Gastroesophageal sphincter (tissue), 3 donors: ENCODE measurements around the gene CNTNAP2.

Experiments used
- CTCF ChIP-seq, 4 experiments: fragments of 200-600 bp in 2 of 4; fragments of 450-650 bp in 2 of 4; sonication (generic) in 1 of 4; IDR thresholded peaks; one replicate each; pipeline ENCODE4 v1.5.1; 2017 to 2019; ENCODE audit warnings: antibody characterized with exemption in 4 of 4, mild to moderate bottlenecking in 2 of 4, moderate library complexity in 2 of 4
- POLR2AphosphoS5 ChIP-seq: sonication (generic); formaldehyde crosslinking; IDR thresholded peaks from one replicate; pipeline ENCODE4 v1.6.1; 2017; ENCODE audit warnings: antibody characterized with exemption

- TF ChIP-seq CTCF (IDR thresholded peaks at IDR 0.05): no peak
- TF ChIP-seq POLR2AphosphoS5: no peak
Observed at GRCh38 chr7:146208492-146208891, 91.9 kb downstream of the CNTNAP2 start.
